HepG2 (cell line): ENCODE data around the gene ELANE.

Experiments
- ZNF331 ChIP-seq: sonication (generic); formaldehyde crosslinking; IDR thresholded peaks from 2 replicates; pipeline ENCODE4 v1.4.0; 2020; ENCODE audit warnings: missing genetic modification reagents
- ZNF510 ChIP-seq: sonication (generic); formaldehyde crosslinking; IDR thresholded peaks from 2 replicates; pipeline ENCODE4 v1.4.0; 2020; ENCODE audit warnings: low read depth, mild to moderate bottlenecking, missing genetic modification reagents

- TF ChIP-seq ZNF510 (CRISPR knock-in tag) (no peak), ZNF331 (CRISPR knock-in tag) (no peak)
Measured at GRCh38 chr19:827314-827709, 24.8 kb upstream of the ELANE start.
